Endothelial cell of umbilical vein (primary cell): Measurements from ENCODE around the gene RABGGTA. TPM values are rescaled to one million over a fixed set of nuclear protein-coding genes. Genes with fewer than 3 reads are reported as not detected.

Experiments
- BruUV-seq: library from RNA; stranded (reverse); fragments of 400-500 nt; replicated peaks from 2 replicates; lab custom pipeline; 2021; lab: Mats Ljungman, UMichigan
- CTCF ChIA-PET: fragments of 300-600, 350-600 bp; sonication (Branson Sonifier 250); formaldehyde crosslinking; loops from one replicate; lab custom pipeline; 2021; ENCODE audit warnings: antibody characterized with exemption, inconsistent platforms; lab: Charles Lee
- POLR2A ChIA-PET: fragments of 300-600, 350-600 bp; sonication (Branson Sonifier 250); formaldehyde crosslinking; loops from one replicate; lab custom pipeline; 2021; ENCODE audit warnings: antibody characterized with exemption, inconsistent platforms; lab: Charles Lee
- DNase-seq: peaks from one replicate; pipeline ENCODE4 v3.0.0-alpha.2; 2011; ENCODE audit warnings: low read depth, low spot score
- FAIRE-seq: peaks from 2 replicates; lab custom pipeline; 2011; peaks lifted over from hg19 to GRCh38; lab: Jason Lieb, UNC
- H2AFZ ChIP-seq: 2 replicates; pipeline ENCODE4 v1.6.0; 2012; ENCODE audit warnings: low read depth, low read length, control low read depth, inconsistent platforms
- H3K27ac ChIP-seq: 2 replicates; pipeline ENCODE4 v1.5.1; 2011; ENCODE audit warnings: low read depth, mild to moderate bottlenecking, control low read depth, low read length, moderate library complexity; ENCODE audit not compliant: insufficient read depth
- H3K27me3 ChIP-seq, 2 experiments: 2 replicates each; pipeline versions ENCODE4 v1.6.0 to v1.6.1; 2011; ENCODE audit warnings: low read length in 2 of 2, mixed read lengths in 1 of 2; ENCODE audit not compliant: control insufficient read depth in 2 of 2, insufficient read depth in 2 of 2
- H3K36me3 ChIP-seq, 2 experiments: 2 replicates in 1 of 2; 3 replicates in 1 of 2; pipeline ENCODE4 v1.5.1; 2011; ENCODE audit warnings: low read length in 2 of 2, mild to moderate bottlenecking in 1 of 2, moderate library complexity in 1 of 2; ENCODE audit not compliant: control insufficient read depth in 2 of 2, insufficient read depth in 2 of 2; ENCODE audit errors: extremely low read depth in 1 of 2
- H3K4me1 ChIP-seq: 3 replicates; pipeline ENCODE4 v1.5.1; 2011; ENCODE audit warnings: mild to moderate bottlenecking, low read length; ENCODE audit not compliant: control insufficient read depth, insufficient read depth; ENCODE audit errors: extremely low read depth
- H3K4me2 ChIP-seq: 2 replicates; pipeline ENCODE4 v1.6.1; 2011; ENCODE audit warnings: low read length, control low read depth, mixed read lengths; ENCODE audit not compliant: insufficient read depth
- H3K4me3 ChIP-seq, 3 experiments: fragments of 200-600 bp in 1 of 3; sonication (generic), shearing (Covaris generic) in 1 of 3; replicated peaks in 1 of 3; 2 replicates each; pipeline ENCODE4 v1.5.1; 2011 to 2016; ENCODE audit warnings: control low read depth in 3 of 3, low read length in 3 of 3, mild to moderate bottlenecking in 2 of 3, inconsistent platforms in 1 of 3, low read depth in 1 of 3, moderate library complexity in 1 of 3; ENCODE audit not compliant: insufficient read depth in 1 of 3
- H3K79me2 ChIP-seq: 2 replicates; pipeline ENCODE4 v1.6.0; 2012; ENCODE audit warnings: low read length, inconsistent platforms; ENCODE audit not compliant: control insufficient read depth, insufficient read depth
- H3K9ac ChIP-seq: replicated peaks from 2 replicates; pipeline ENCODE3; 2011; ENCODE audit warnings: low read length, control low read depth; ENCODE audit not compliant: insufficient read depth; ENCODE audit errors: extremely low read depth
- H3K9me1 ChIP-seq: replicated peaks from 3 replicates; pipeline ENCODE4 v1.6.0; 2011; ENCODE audit warnings: mild to moderate bottlenecking, low read length; ENCODE audit not compliant: control insufficient read depth, insufficient read depth; ENCODE audit errors: extremely low read depth
- H3K9me3 ChIP-seq: replicated peaks from 2 replicates; pipeline ENCODE4 v1.5.1; 2012; ENCODE audit warnings: low read length, inconsistent platforms; ENCODE audit not compliant: control insufficient read depth, insufficient read depth
- H4K20me1 ChIP-seq: replicated peaks from 2 replicates; pipeline ENCODE3; 2011; ENCODE audit warnings: mild to moderate bottlenecking, low read length; ENCODE audit not compliant: control insufficient read depth, insufficient read depth; ENCODE audit errors: extremely low read depth
- CTCF ChIP-seq, 2 donors: IDR thresholded peaks; 1 replicate in 1 of 2; 2 replicates in 1 of 2; pipeline ENCODE4 v1.5.1; 2011; ENCODE audit warnings: low read length in 2 of 2, mild to moderate bottlenecking in 2 of 2, moderate library complexity in 2 of 2, control low read depth in 1 of 2, inconsistent platforms in 1 of 2, low read depth in 1 of 2; ENCODE audit not compliant: insufficient read depth in 1 of 2; ENCODE audit errors: extremely low read depth in 1 of 2
- EZH2 ChIP-seq: IDR thresholded peaks from 2 replicates; pipeline ENCODE4 v1.6.1; 2012; ENCODE audit warnings: borderline replicate concordance, low read depth, mild to moderate bottlenecking, moderate library complexity, low read length, inconsistent platforms; ENCODE audit not compliant: severe bottlenecking
- FOS ChIP-seq: IDR thresholded peaks from 2 replicates; pipeline ENCODE4 v1.6.1; 2011; ENCODE audit warnings: mild to moderate bottlenecking, low read length, moderate library complexity, borderline replicate concordance; ENCODE audit not compliant: insufficient read depth
- GATA2 ChIP-seq: IDR thresholded peaks from 2 replicates; pipeline ENCODE4 v1.7.0; 2011; ENCODE audit warnings: low read depth, mild to moderate bottlenecking, moderate library complexity, mixed read lengths, low read length; ENCODE audit not compliant: insufficient read length, insufficient read depth
- JUN ChIP-seq: IDR thresholded peaks from 2 replicates; pipeline ENCODE4 v1.6.1; 2011; ENCODE audit warnings: borderline replicate concordance, low read depth; ENCODE audit not compliant: insufficient read length, insufficient read depth
- MAX ChIP-seq: IDR thresholded peaks from 2 replicates; pipeline ENCODE4 v1.6.1; 2011; ENCODE audit not compliant: insufficient read depth, insufficient read length
- MYC ChIP-seq: IDR thresholded peaks from one replicate; pipeline ENCODE4 v1.6.1; 2011; ENCODE audit warnings: mild to moderate bottlenecking, low read depth, low read length
- POLR2A ChIP-seq: IDR thresholded peaks from 2 replicates; pipeline ENCODE4 v1.6.1; 2012; ENCODE audit warnings: low read depth, mild to moderate bottlenecking, control low read depth, low read length
- POLR2AphosphoS5 ChIP-seq: IDR thresholded peaks from 2 replicates; pipeline ENCODE4 v1.6.1; 2012; ENCODE audit warnings: low read depth, mild to moderate bottlenecking, control low read depth, low read length, moderate library complexity; ENCODE audit not compliant: insufficient read depth
- dilution Hi-C: fragments of 300-500 bp; cut with MboI; formaldehyde crosslinking; loops from one replicate; pipeline ENCODE4 v1.15.0; 2019; ENCODE audit warnings: low sequenced_read_pairs; ENCODE audit not compliant: extremely low pct_ligation_motif_present
- intact Hi-C: fragments of 100-400 bp; cut with micrococcal nuclease; formaldehyde crosslinking; loops from one replicate; pipeline ENCODE4 v1.10.0; 2022
- polyA plus RNA-seq, 4 experiments: library from polyadenylated mRNA; depleted of rRNA in 3 of 4; stranded (reverse) in 3 of 4; unstranded in 1 of 4; fragments of >200 nt; gene quantifications; 2 replicates each; pipeline versions ENCODE4 v1.2.1 to v1.2.3, GENCODE V29; 2011 to 2012; ENCODE audit warnings: missing spikeins in 1 of 4
- total RNA-seq: library from RNA; stranded (reverse); gene quantifications from 2 replicates; pipeline ENCODE4 v1.2.3, GENCODE V29; 2021

The RABGGTA gene
- total and polyA plus RNA-seq, 2 donors (not counting 3 experiments of a cell fraction or from before 2014, with no cell fraction given) = 29.3 to 80.1 TPM

- intact Hi-C loops (no loop called here), dilution Hi-C loops (no loop called here)
- H3K27me3 ChIP-seq = no peaks in the 10 kb centered on the region
- H3K9me3 ChIP-seq = no peaks in the 10 kb centered on the region
- no peaks in the 10 kb centered on the region for H3K4me1 ChIP-seq
- POLR2A ChIA-PET = no interaction called here
- no peak overlapping the region for H3K9ac ChIP-seq
- FAIRE-seq = no peak
- TF ChIP-seq MYC = no peak
- TF ChIP-seq JUN = no peak
- TF ChIP-seq MAX = no peak
- no peak for TF ChIP-seq EZH2
- no peak for TF ChIP-seq FOS
- TF ChIP-seq POLR2AphosphoS5 = no peak
- TF ChIP-seq GATA2 = no peak
- no peak for TF ChIP-seq CTCF (IDR thresholded peaks at IDR 0.05; ENCODE audit: extremely low read depth in 1 of 2, insufficient read depth in 1 of 2, low read depth in 1 of 2, low read length in 2 of 2)
- TF ChIP-seq POLR2A = no peak
- no peak overlapping the region for H3K4me3 ChIP-seq
- H3K4me2 ChIP-seq = no peak overlapping the region
- H2AFZ ChIP-seq = no peak overlapping the region
- no peaks in the 10 kb centered on the region for H4K20me1 ChIP-seq
- no peaks in the 10 kb centered on the region for H3K9me1 ChIP-seq
- no TSS peak for BruUV-seq
- no peaks in the 10 kb centered on the region for H3K79me2 ChIP-seq
- CTCF ChIA-PET = interaction anchor here (0.8 to 1.6 kb wide), 3 partner anchors 15 to 50 kb away, joined by 3 to 4 read pairs (median 3); partner anchors contain the start of genes CIDEB and TINF2
- DNase-seq = no peak
- peaks cover 0 to 3% of the 10 kb centered on the region in 2 experiments for H3K36me3 ChIP-seq
- H3K27ac ChIP-seq = no peak overlapping the region
These were observed 13.3 kb downstream of the RABGGTA start for GRCh38 chr14:24258119-24258518.
